ENCODE data around the gene MYBPHL. TPM values are rescaled to one million over a fixed set of nuclear protein-coding genes. Genes with fewer than 3 reads are reported as not detected.
"Not testable (repeated sequence)": the region's sequence is repeated elsewhere in the genome, so short reads cannot be mapped to it uniquely, and the experiment has no call there.

The MYBPHL gene
- polyA plus RNA-seq, 1 donor from 2014 or later: not detected

GRCh38 chr1:109296782-109297181 lies 10.0 kb downstream of the MYBPHL start:
- no peak overlapping the region for H3K27ac Mint-ChIP-seq
- H3K4me3 Mint-ChIP-seq: no peak overlapping the region

GRCh38 chr1:109295712-109296415 lies 10.9 kb downstream of the MYBPHL start:
- H3K36me3 Mint-ChIP-seq: no peaks in the 10 kb centered on the region
- peaks cover 31% of the 10 kb centered on the region for H3K27me3 Mint-ChIP-seq
- H3K4me1 Mint-ChIP-seq: peaks cover 17 to 25% (median 20%) of the 10 kb centered on the region in 3 donors
- no peaks in the 10 kb centered on the region for H3K9me3 Mint-ChIP-seq
- peak overlapping the region in 1 of 4 donors; percentile 53 for H3K4me3 Mint-ChIP-seq
- peak overlapping the region in 1 of 3 donors; percentile 32 for H3K27ac Mint-ChIP-seq

More at GRCh38 chr1:109296782-109297181, 10.0 kb downstream of the MYBPHL start:
- peaks cover 31% of the 10 kb centered on the region for H3K27me3 Mint-ChIP-seq
- H3K36me3 Mint-ChIP-seq: no peaks in the 10 kb centered on the region
- no peaks in the 10 kb centered on the region for H3K9me3 Mint-ChIP-seq
- peaks cover 14 to 25% (median 20%) of the 10 kb centered on the region in 3 donors for H3K4me1 Mint-ChIP-seq

- peaks cover 23% of the 10 kb centered on the region for H3K27me3 Mint-ChIP-seq
- H3K36me3 Mint-ChIP-seq: no peaks in the 10 kb centered on the region
- H3K4me3 Mint-ChIP-seq: peak overlapping the region in 2 of 4 donors; percentile 85
- H3K27ac Mint-ChIP-seq: no peak overlapping the region
- H3K4me1 Mint-ChIP-seq: peaks cover 17 to 25% (median 19%) of the 10 kb centered on the region in 3 donors
- H3K9me3 Mint-ChIP-seq: no peaks in the 10 kb centered on the region
Observed at GRCh38 chr1:109294481-109294880, 12.3 kb downstream of the MYBPHL start.

GRCh38 chr1:109293026-109293425 lies 13.8 kb downstream of the MYBPHL start:
- H3K27me3 Mint-ChIP-seq: peaks cover 15% of the 10 kb centered on the region
- H3K4me3 Mint-ChIP-seq: no peak overlapping the region
- H3K27ac Mint-ChIP-seq: no peak overlapping the region
- H3K9me3 Mint-ChIP-seq: no peaks in the 10 kb centered on the region
- H3K4me1 Mint-ChIP-seq: peaks cover 17 to 25% (median 19%) of the 10 kb centered on the region in 3 donors
- no peaks in the 10 kb centered on the region for H3K36me3 Mint-ChIP-seq

GRCh38 chr1:109292364-109292763 lies 14.4 kb downstream of the MYBPHL start:
- Mint-ChIP-seq H3K27me3 (peaks cover 14% of the 10 kb centered on the region), H3K4me1 (peaks cover 17 to 25% (median 19%) of the 10 kb centered on the region in 3 donors), H3K27ac (no peak overlapping the region), H3K4me3 (peak overlapping the region in 1 of 4 donors; percentile 42), H3K36me3 (no peaks in the 10 kb centered on the region), H3K9me3 (no peaks in the 10 kb centered on the region)

- H3K4me1 Mint-ChIP-seq: peaks cover 17 to 25% (median 19%) of the 10 kb centered on the region in 3 donors
- H3K9me3 Mint-ChIP-seq: no peaks in the 10 kb centered on the region
- H3K27ac Mint-ChIP-seq: peak overlapping the region in 1 of 3 donors; percentile 11
- H3K36me3 Mint-ChIP-seq: no peaks in the 10 kb centered on the region
- H3K27me3 Mint-ChIP-seq: peaks cover 14% of the 10 kb centered on the region
- H3K4me3 Mint-ChIP-seq: peak overlapping the region in 1 of 4 donors; percentile 41
Observed at GRCh38 chr1:109290998-109291397, 15.8 kb downstream of the MYBPHL start.

- H3K9me3 Mint-ChIP-seq: no peaks in the 10 kb centered on the region
- H3K27ac Mint-ChIP-seq: no peak overlapping the region
- no peaks in the 10 kb centered on the region for H3K36me3 Mint-ChIP-seq
- peaks cover 11% of the 10 kb centered on the region for H3K27me3 Mint-ChIP-seq
- peaks cover 14 to 18% (median 15%) of the 10 kb centered on the region in 3 donors for H3K4me1 Mint-ChIP-seq
- H3K4me3 Mint-ChIP-seq: no peak overlapping the region
Observed at GRCh38 chr1:109290137-109290536, 16.7 kb downstream of the MYBPHL start.

- H3K27me3 Mint-ChIP-seq, H3K4me3 Mint-ChIP-seq, H3K36me3 Mint-ChIP-seq, H3K9me3 Mint-ChIP-seq, H3K27ac Mint-ChIP-seq: not testable (repeated sequence)
- peaks cover 9 to 11% (median 11%) of the 10 kb centered on the region in 3 donors for H3K4me1 Mint-ChIP-seq
Observed at GRCh38 chr1:109286762-109287161, 20.0 kb downstream of the MYBPHL start.

- H3K4me3 Mint-ChIP-seq: peak overlapping the region; percentile 85 to 100 (median 96)
- peaks cover 2% of the 10 kb centered on the region for H3K27me3 Mint-ChIP-seq
- H3K9me3 Mint-ChIP-seq: no peaks in the 10 kb centered on the region
- peak overlapping the region in 1 of 3 donors; percentile 2 for H3K27ac Mint-ChIP-seq
- H3K36me3 Mint-ChIP-seq: peaks cover 1% of the 10 kb centered on the region
- H3K4me1 Mint-ChIP-seq: peaks cover 8 to 11% (median 9%) of the 10 kb centered on the region in 3 donors
Observed at GRCh38 chr1:109283748-109284600, 22.8 kb downstream of the MYBPHL start.

GRCh38 chr1:109282952-109283747 lies 23.7 kb downstream of the MYBPHL start, which contains the start of gene PSRC1:
Gene PSRC1 (minus strand): TSS chr1:109283145.
- H3K4me1 Mint-ChIP-seq: peaks cover 8 to 11% (median 9%) of the 10 kb centered on the region in 3 donors
- peaks cover 1% of the 10 kb centered on the region for H3K36me3 Mint-ChIP-seq
- no peaks in the 10 kb centered on the region for H3K9me3 Mint-ChIP-seq
- H3K4me3 Mint-ChIP-seq: peak within 1 kb of the TSS; percentile 85 to 100 (median 96)
- no peaks in the 10 kb centered on the region for H3K27me3 Mint-ChIP-seq
- peak within 1 kb of the TSS; percentile 2 to 99 (median 90) for H3K27ac Mint-ChIP-seq

GRCh38 chr1:109282497-109282951 lies 24.3 kb downstream of the MYBPHL start:
- Mint-ChIP-seq H3K4me3 (peak overlapping the region; percentile 85 to 100 (median 96)), H3K36me3 (peaks cover 1% of the 10 kb centered on the region), H3K9me3 (no peaks in the 10 kb centered on the region), H3K4me1 (peaks cover 8 to 11% (median 9%) of the 10 kb centered on the region in 3 donors), H3K27me3 (no peaks in the 10 kb centered on the region), H3K27ac (peak overlapping the region in 2 of 3 donors; percentile 2 to 99)

GRCh38 chr1:109281680-109282496 lies 24.9 kb downstream of the MYBPHL start:
- peaks cover 1% of the 10 kb centered on the region for H3K36me3 Mint-ChIP-seq
- H3K27ac Mint-ChIP-seq: no peak overlapping the region
- H3K27me3 Mint-ChIP-seq: no peaks in the 10 kb centered on the region
- H3K9me3 Mint-ChIP-seq: no peaks in the 10 kb centered on the region
- H3K4me1 Mint-ChIP-seq: peaks cover 8 to 13% (median 11%) of the 10 kb centered on the region in 3 donors
- H3K4me3 Mint-ChIP-seq: peak overlapping the region; percentile 85 to 100 (median 96)

GRCh38 chr1:109280862-109281261 lies 25.9 kb downstream of the MYBPHL start:
- H3K27ac Mint-ChIP-seq: no peak overlapping the region
- H3K4me1 Mint-ChIP-seq: peaks cover 8 to 13% (median 11%) of the 10 kb centered on the region in 3 donors
- H3K36me3 Mint-ChIP-seq: peaks cover 1% of the 10 kb centered on the region
- no peaks in the 10 kb centered on the region for H3K9me3 Mint-ChIP-seq
- no peaks in the 10 kb centered on the region for H3K27me3 Mint-ChIP-seq
- peak overlapping the region in 2 of 4 donors; percentile 18 to 79 for H3K4me3 Mint-ChIP-seq

Data from IgD-negative memory B cell (primary cell).